WI38 (cell line): ENCODE data around the gene TNFRSF4.

Experiments
- H3K4me3 ChIP-seq: 2 replicates; pipeline ENCODE4 v1.5.1; 2011; ENCODE audit warnings: low read depth, mild to moderate bottlenecking, control low read depth, low read length
- TF ChIP-seq, protein P1 (sequence below): IDR thresholded peaks from 2 replicates; pipeline ENCODE4 v1.5.1; 2012; ENCODE audit warnings: low read depth, mild to moderate bottlenecking, control low read depth, low read length

Gene TNFRSF4

GRCh38 chr1:1164361-1164700, 49.6 kb downstream of the TNFRSF4 start:
- no peak overlapping the region for H3K4me3 ChIP-seq
- TF ChIP-seq, protein P1, sequence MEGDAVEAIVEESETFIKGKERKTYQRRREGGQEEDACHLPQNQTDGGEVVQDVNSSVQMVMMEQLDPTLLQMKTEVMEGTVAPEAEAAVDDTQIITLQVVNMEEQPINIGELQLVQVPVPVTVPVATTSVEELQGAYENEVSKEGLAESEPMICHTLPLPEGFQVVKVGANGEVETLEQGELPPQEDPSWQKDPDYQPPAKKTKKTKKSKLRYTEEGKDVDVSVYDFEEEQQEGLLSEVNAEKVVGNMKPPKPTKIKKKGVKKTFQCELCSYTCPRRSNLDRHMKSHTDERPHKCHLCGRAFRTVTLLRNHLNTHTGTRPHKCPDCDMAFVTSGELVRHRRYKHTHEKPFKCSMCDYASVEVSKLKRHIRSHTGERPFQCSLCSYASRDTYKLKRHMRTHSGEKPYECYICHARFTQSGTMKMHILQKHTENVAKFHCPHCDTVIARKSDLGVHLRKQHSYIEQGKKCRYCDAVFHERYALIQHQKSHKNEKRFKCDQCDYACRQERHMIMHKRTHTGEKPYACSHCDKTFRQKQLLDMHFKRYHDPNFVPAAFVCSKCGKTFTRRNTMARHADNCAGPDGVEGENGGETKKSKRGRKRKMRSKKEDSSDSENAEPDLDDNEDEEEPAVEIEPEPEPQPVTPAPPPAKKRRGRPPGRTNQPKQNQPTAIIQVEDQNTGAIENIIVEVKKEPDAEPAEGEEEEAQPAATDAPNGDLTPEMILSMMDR = no peak

GRCh38 chr1:1163538-1164070, 50.3 kb downstream of the TNFRSF4 start:
- no peak overlapping the region for H3K4me3 ChIP-seq
- TF ChIP-seq, protein P1 = no peak

DNA sequence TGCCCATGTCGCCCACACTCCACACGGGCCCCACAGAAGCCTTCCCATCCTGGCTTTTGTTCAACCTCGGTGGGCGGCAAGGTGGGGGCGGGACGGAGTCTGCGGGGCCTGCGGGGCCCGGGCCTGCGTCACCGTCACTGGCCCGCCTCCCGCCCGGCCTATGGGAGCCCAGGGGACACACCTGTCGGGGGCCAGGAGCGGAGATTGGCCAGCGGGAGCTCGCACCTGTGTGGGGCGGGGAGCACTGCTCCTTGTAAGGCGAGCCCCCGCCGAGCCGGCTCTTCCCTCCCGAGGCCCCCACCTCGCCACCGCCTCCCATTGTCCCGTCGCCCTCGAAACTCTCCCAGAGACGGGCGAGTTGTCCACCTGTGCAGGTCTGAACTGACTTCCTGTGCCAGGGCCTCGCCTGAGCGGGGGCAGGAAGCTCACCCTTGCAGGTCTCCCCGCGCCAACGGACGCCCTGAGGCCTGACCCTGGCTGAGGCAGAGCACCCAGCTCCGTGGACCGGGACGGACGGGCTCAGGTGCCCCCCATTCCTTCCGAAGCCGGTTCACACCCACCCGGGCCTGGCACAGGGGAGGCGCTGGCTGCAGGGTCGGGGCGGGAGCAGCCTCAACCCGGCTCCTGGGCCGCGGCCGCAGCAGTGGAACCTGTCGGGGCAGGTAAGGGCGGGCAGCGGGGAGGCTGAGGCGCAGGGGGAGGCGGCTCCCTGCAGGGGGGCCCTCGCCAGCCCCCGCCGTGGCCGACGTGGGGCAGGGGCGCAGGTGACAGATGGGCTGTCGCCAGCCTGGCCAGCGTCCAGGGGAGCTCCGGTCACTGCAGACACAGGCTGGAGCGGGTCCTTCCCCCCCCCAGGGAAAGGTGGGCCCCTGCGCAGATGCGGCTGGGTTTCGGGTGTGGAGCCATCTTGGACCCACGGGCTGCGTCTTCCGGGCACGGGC, 51.1 kb downstream of the TNFRSF4 start:
- TF ChIP-seq, protein P1 = no peak
- H3K4me3 ChIP-seq = no peak overlapping the region

GRCh38 chr1:1161683-1162079, 52.3 kb downstream of the TNFRSF4 start:
- H3K4me3 ChIP-seq = no peak overlapping the region
- TF ChIP-seq, protein P1 = no peak
